Body of pancreas (tissue), 4 donors: ENCODE measurements around the gene TOMM22. TPM values are rescaled to one million over a fixed set of nuclear protein-coding genes. Genes with fewer than 3 reads are reported as not detected.

ENCODE experiments used
- ATAC-seq: fragments of 150-250 bp; one replicate; pipeline ENCODE4 v1.9.1; 2016
- DNase-seq, 4 donors: peaks; one replicate each; pipeline ENCODE4 v3.0.0-alpha.2; 2019
- H3K27ac ChIP-seq, 4 donors: fragments of 200-600 bp; sonication (generic); 1 replicate in 3 of 4; 2 replicates in 1 of 4; pipeline versions ENCODE4 v1.5.1 to v1.6.1; 2016 to 2019; ENCODE audit warnings: mild to moderate bottlenecking in 1 of 4, mixed read lengths in 1 of 4, moderate library complexity in 1 of 4
- H3K27me3 ChIP-seq, 2 donors: fragments of 200-600 bp; sonication (generic); one replicate each; pipeline ENCODE4 v1.6.0; 2016; ENCODE audit warnings: mild to moderate bottlenecking in 1 of 2
- H3K36me3 ChIP-seq, 2 donors: fragments of 200-600 bp; sonication (generic); replicated peaks in 1 of 2; 2 replicates each; pipeline ENCODE4 v1.5.1; 2016; ENCODE audit warnings: low read depth in 2 of 2; ENCODE audit not compliant: insufficient read depth in 1 of 2
- H3K4me1 ChIP-seq: fragments of 200-600 bp; sonication (generic); one replicate; pipeline ENCODE4 v1.6.0; 2016
- H3K4me3 ChIP-seq, 2 donors: fragments of 200-600 bp; sonication (generic); 1 replicate in 1 of 2; 2 replicates in 1 of 2; pipeline ENCODE4 v1.5.1; 2016 to 2019
- H3K9me3 ChIP-seq, 3 donors: fragments of 200-600 bp; sonication (generic); 1 replicate in 2 of 3; 2 replicates in 1 of 3; pipeline ENCODE4 v1.5.1; 2016
- POLR2A ChIP-seq, 3 donors: fragments of 450-650 bp; IDR thresholded peaks; one replicate each; pipeline ENCODE4 v1.6.1; 2016; ENCODE audit warnings: antibody characterized with exemption in 3 of 3, mild to moderate bottlenecking in 2 of 3
- WGBS, 2 donors: methylation state at CpG; one replicate each; pipeline ENCODE4 v1.1.5; 2017; 5-methylcytosine and 5-hydroxymethylcytosine counted together
- intact Hi-C: fragments of 100-400 bp; cut with DNase I; formaldehyde crosslinking; loops from one replicate; pipeline ENCODE4 v1.15.1; 2023
- total RNA-seq, 2 donors: library from RNA; depleted of rRNA; stranded (reverse); fragments of >200 nt; gene quantifications; one replicate each; pipeline ENCODE4 v1.1.0, GENCODE V29; 2016
- TF ChIP-seq, protein P1 (sequence below), 7 experiments: fragments of 450-650 bp in 4 of 7; fragments of 200-600 bp in 3 of 7; sonication (generic) in 3 of 7; IDR thresholded peaks; one replicate each; pipeline ENCODE4 v1.5.1; 2016 to 2019; ENCODE audit warnings: antibody characterized with exemption in 7 of 7

TOMM22 gene
- total RNA-seq, 2 donors from 2014 or later = 16.6 to 21.4 TPM

DNA sequence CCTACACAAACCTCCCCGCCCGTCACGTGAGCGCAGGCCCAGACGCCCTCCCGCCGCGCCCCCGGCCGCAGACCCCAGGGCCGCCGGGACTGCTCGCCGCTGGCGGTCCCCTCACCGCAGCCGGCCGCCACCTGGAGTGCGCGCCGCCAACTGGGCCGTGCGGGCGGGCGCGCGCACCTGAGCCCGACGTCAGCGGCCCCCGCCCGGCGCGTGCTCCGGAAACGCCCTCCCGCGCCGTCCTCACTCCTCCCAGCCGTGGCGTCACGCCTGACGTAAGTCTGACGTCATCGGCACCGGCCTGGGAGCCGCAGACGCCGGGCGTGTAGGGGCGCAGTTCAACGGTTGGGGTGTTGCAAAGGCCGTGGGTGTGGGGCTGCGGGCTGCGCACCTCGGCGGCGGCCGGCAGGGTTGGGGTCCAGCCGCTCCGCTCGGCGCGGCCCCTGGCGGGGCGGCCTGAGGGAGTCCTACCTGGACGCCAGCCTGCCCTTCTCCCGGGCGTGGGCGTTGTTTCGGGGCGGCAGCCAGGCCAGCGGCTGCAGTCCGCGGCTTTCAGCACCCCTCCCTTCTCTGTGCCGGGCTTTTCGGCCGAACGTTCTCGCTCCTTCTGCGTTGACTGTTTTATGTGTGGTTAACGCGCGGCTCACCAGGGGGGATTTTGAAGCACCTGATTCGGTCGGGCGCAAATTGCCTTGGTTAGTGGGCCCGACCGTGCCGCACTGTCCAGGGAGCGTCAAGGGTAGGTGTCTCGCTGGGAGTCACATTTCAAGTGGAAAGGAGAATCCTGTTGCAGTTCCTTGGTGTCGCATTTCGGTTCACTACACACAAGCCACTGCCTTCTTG lies 19.3 kb downstream of the TOMM22 start, which contains the start of gene JOSD1:
Gene JOSD1 (minus strand): TSS at position 155 of the 840 bp plus-strand sequence. CDS start 956 bp downstream, outside the sequence.
- H3K4me3 ChIP-seq = peak within 1 kb of the TSS; percentile 67 to 73
- no peaks in the 10 kb centered on the region for H3K9me3 ChIP-seq
- whole genome bisulfite sequencing, 2 donors = 0% methylated on average over 18 to 88 of the region's 94 CpGs
- H3K27ac ChIP-seq = peak within 1 kb of the TSS; percentile 92 to 99 (median 98)
- no peaks in the 10 kb centered on the region for H3K36me3 ChIP-seq
- H3K4me1 ChIP-seq = peaks cover 54% of the 10 kb centered on the region
- intact Hi-C loops = no loop called here
- H3K27me3 ChIP-seq = no peaks in the 10 kb centered on the region
- peak; percentile 94 to 96 (median 96) for DNase-seq
- TF ChIP-seq POLR2A (IDR thresholded peaks at IDR 0.05) = peak; percentile 75 to 95 (median 90)
- TF ChIP-seq, protein P1, sequence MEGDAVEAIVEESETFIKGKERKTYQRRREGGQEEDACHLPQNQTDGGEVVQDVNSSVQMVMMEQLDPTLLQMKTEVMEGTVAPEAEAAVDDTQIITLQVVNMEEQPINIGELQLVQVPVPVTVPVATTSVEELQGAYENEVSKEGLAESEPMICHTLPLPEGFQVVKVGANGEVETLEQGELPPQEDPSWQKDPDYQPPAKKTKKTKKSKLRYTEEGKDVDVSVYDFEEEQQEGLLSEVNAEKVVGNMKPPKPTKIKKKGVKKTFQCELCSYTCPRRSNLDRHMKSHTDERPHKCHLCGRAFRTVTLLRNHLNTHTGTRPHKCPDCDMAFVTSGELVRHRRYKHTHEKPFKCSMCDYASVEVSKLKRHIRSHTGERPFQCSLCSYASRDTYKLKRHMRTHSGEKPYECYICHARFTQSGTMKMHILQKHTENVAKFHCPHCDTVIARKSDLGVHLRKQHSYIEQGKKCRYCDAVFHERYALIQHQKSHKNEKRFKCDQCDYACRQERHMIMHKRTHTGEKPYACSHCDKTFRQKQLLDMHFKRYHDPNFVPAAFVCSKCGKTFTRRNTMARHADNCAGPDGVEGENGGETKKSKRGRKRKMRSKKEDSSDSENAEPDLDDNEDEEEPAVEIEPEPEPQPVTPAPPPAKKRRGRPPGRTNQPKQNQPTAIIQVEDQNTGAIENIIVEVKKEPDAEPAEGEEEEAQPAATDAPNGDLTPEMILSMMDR (IDR thresholded peaks at IDR 0.05) = peak in 2 of 7 experiments; percentile 20 to 43
- ATAC-seq = peak; percentile 63

DNA sequence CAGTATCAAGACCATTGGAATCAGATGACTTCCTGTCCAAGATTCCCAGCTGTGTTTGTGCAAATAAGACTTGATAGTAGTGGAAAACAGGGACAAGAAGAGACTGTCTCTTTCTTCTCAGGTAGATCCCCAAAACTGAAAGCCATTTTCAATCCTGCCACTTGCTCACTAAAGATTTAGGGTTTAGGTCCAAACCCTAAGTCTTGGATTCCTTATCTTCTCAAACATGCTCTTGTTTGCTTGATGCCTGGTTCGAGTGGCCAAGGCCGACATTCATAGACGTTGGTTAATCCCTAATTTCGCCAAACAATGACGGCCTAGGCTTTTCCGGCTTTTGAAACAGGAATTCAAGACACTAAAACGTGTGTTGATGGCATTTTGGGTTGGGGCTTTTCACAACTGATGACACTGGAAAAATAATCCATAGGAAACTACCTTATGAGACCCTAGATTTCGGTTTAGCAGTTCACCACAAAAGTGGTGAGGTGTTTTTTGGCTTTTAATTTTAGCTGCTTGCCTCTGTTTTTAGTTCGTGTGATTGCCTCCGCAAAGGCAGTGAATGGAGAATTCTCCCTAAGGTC lies 23.0 kb downstream of the TOMM22 start:
- WGBS, 2 donors = 4 to 5% methylated on average over 10 of the region's 10 CpGs
- intact Hi-C loops = no loop called here
- Histone ChIP-seq H3K9me3 (no peaks in the 10 kb centered on the region), H3K4me1 (peaks cover 44% of the 10 kb centered on the region), H3K27ac (peak overlapping the region; percentile 55 to 96 (median 72)), H3K36me3 (no peaks in the 10 kb centered on the region), H3K4me3 (no peak overlapping the region), H3K27me3 (no peaks in the 10 kb centered on the region)
- TF ChIP-seq POLR2A (IDR thresholded peaks at IDR 0.05) = no peak
- TF ChIP-seq, protein P1 (IDR thresholded peaks at IDR 0.05) = no peak
- ATAC-seq = no peak
- peak in 1 of 4 donors; percentile 17 for DNase-seq

DNA sequence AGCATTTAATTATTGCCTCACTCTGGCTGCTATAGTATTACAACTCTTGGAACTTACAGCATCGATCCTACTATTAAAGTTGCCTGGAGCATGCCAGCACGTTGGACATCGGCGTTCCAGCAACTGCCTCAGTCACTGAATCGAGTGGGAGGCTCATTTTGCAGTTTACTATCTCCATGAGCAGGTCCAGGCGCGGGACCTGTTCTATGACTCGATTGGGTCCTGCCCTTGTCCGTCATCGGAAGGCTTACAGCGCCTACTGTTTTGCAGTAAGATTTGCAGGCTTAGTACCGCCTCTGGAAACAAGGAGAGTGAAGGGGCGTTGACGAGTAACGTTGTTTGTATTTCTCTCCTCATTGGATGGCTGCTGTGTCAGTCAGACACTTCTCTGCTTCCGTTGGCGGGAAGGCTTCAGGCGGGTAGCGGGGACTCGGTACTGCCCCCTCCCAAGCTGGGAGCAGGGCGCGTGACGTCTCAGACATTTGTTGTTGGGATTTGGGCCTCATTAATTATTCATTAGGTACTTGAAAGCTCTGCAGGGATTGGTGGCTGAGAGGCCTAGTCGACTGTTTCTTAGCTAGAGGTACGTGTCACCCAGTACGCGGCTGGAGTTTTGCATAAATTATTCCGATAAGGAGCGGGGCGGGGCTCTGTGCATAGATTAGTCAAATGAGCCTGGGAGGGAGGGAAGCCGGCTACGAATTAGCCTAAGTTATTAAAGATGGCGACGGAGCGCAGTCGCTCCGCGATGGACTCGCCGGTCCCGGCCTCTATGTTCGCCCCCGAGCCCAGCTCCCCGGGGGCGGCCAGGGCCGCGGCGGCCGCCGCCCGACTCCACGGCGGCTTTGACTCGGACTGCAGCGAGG lies 23.7 kb downstream of the TOMM22 start, which contains the start of gene GTPBP1:
Gene GTPBP1 (plus strand): TSS at position 710 of the 866 bp plus-strand sequence. CDS start 12 bp downstream, at position 722.
- peak; percentile 79 to 84 (median 81) for TF ChIP-seq POLR2A (IDR thresholded peaks at IDR 0.05)
- TF ChIP-seq, protein P1 (IDR thresholded peaks at IDR 0.05) = peak in 4 of 7 experiments; percentile 23 to 45 (median 30)
- Histone ChIP-seq H3K4me3 (peak within 1 kb of the TSS; percentile 60 to 96), H3K9me3 (no peaks in the 10 kb centered on the region), H3K36me3 (no peaks in the 10 kb centered on the region), H3K27me3 (no peaks in the 10 kb centered on the region), H3K4me1 (peaks cover 44% of the 10 kb centered on the region), H3K27ac (peak within 1 kb of the TSS; percentile 84 to 97 (median 94))
- DNase-seq (peak; percentile 98 to 100 (median 99)), ATAC-seq (peak; percentile 84)
- intact Hi-C loops = no loop called here
- 0 to 1% methylated on average over 16 to 55 of the region's 55 CpGs for WGBS, 2 donors

DNA sequence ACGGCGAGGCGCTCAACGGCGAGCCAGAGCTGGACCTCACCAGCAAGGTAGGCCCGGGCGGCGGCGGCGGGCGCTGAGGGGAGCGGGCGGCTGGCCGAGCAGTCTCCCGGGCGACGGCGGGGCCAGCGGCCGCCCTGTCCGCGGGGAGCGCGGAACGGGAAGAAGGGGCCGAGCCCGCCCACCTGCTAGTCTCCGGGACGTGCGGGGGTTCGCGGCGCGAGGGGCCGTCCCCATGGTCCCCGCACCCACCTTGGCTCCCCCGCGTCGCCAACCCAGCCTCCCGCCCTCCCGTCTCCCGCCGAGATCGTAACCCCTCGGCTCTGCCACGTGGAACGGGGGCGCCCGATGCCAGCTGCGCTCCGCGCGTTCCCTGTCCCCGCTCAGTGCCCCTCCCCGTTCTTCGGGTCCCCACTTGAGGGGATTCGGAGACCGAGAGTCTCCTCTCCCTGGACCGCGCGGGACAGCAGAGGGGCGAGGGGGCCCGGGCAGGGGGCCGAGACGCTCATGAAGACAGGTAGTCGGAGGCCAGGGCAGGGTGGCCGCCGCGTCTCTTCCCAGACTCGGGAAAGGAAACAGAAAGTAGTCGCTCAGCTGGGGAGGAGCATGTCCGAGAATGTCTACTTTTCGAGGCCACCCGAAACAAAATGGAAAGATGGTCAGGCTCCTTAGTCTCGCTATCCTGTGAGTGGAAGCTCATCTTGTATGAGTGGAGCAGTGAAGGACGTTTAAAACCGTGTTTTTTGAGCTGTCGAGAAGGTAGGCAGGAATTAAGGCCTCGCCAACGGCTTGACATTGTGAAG lies 24.5 kb downstream of the TOMM22 start:
- peak; percentile 6 for ATAC-seq
- no peak for TF ChIP-seq POLR2A (IDR thresholded peaks at IDR 0.05)
- TF ChIP-seq, protein P1 (IDR thresholded peaks at IDR 0.05) = peak in 1 of 7 experiments; percentile 1
- 1 to 2% methylated on average over 15 to 55 of the region's 80 CpGs for WGBS, 2 donors

More for the DNA sequence above, 24.5 kb downstream of the TOMM22 start:
- Histone ChIP-seq H3K36me3 (no peaks in the 10 kb centered on the region), H3K9me3 (no peaks in the 10 kb centered on the region), H3K27ac (peak overlapping the region; percentile 84 to 97 (median 94)), H3K27me3 (no peaks in the 10 kb centered on the region), H3K4me1 (peaks cover 44% of the 10 kb centered on the region), H3K4me3 (peak overlapping the region; percentile 60 to 96)
- intact Hi-C loops = no loop called here
- DNase-seq = peak; percentile 48 to 52 (median 50)
